ENCODE measurements around the gene NUDT14.

Gene NUDT14

DNA sequence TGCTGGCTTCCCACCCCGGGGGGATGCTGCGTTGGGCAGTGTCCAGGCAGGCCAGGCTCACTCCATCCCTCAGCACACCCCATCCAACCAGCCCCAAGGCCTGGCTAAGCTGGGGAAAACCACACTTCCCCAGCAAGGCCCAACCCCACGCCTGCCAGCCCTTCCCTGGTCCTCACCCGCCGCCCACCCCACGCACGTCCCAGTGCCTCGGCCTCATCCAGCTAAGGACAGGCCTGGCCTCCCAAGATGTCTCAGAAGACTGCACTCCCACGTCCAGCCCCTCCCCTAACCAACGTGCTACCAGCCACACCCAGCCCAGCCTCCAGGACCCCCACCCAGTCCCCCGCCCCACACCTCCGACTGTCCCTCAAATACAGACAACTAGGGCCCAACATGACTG, 22.3 kb downstream of the NUDT14 start:
- intact Hi-C loops (cut with micrococcal nuclease), result no loop called here
- Mint-ChIP-seq H3K4me1 (ENCODE audit: low read depth) (no peaks in the 10 kb centered on the region), H3K4me3 (no peak overlapping the region), H3K9me3 (no peaks in the 10 kb centered on the region), H3K27ac (no peak overlapping the region), H3K27me3 (peaks cover 9% of the 10 kb centered on the region), H3K36me3 (ENCODE audit: low read depth) (no peaks in the 10 kb centered on the region)

GRCh38 chr14:105157872-105158271, 23.2 kb downstream of the NUDT14 start:
- H3K4me1 Mint-ChIP-seq (ENCODE audit: low read depth), result no peaks in the 10 kb centered on the region
- no peak overlapping the region for H3K4me3 Mint-ChIP-seq

DNA sequence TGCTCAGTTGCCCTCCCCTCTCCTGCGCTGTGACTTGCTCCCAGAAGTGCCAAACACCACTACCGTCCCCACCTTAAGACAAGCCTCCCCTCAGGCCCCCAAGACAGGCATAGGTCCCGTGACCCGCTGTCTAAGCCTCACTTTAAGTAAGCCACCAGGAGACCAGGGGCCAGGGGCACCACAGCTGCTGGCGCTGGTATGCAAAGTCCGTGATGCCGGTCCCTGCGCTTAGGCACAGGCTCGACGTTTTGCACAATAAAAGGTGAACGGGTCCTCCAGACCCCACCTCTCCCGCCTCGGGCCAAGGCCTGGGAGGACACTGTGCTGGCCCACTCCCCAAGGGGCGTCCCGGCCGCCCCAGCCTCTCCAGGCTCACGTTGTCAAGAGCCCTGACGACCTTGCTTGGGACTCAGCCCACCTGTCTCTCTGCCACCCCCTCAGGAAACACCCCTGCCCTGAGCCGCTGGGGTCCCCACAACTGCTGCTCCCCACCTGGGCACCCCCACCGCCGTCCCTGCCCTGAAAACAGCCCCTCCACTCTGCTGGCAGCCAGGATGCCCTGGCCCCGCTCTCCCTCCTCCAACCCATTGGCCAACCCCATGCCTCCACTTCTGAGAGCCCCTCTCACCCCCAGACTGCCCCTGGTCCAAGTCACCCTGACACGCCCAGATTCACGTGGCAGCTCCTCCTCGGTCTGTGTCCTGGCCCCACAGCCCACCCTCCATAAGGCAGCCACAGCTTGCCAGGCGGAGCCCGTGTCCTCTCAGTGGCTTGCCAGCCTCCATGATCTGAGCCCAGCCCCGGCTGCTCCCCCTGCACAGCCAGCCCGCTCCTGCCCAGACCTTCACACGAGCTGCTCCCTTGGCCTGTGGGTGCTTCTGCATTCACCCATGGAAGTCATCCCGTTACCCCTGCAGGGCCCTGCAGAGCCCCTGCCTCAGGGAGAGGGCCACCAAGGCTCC, 24.4 kb downstream of the NUDT14 start:
- no peak overlapping the region for H3K27ac Mint-ChIP-seq
- H3K27me3 Mint-ChIP-seq, result peaks cover 9% of the 10 kb centered on the region
- H3K9me3 Mint-ChIP-seq, result no peaks in the 10 kb centered on the region
- intact Hi-C loops (cut with micrococcal nuclease), result no loop called here
- H3K4me3 Mint-ChIP-seq, result no peak overlapping the region
- H3K4me1 Mint-ChIP-seq (ENCODE audit: low read depth), result no peaks in the 10 kb centered on the region
- no peaks in the 10 kb centered on the region for H3K36me3 Mint-ChIP-seq (ENCODE audit: low read depth)

More at GRCh38 chr14:105157872-105158271, 23.2 kb downstream of the NUDT14 start:
- intact Hi-C loops (cut with micrococcal nuclease), result no loop called here
- Mint-ChIP-seq H3K9me3 (no peaks in the 10 kb centered on the region), H3K27me3 (peaks cover 9% of the 10 kb centered on the region), H3K36me3 (ENCODE audit: low read depth) (no peaks in the 10 kb centered on the region), H3K27ac (no peak overlapping the region)

DNA sequence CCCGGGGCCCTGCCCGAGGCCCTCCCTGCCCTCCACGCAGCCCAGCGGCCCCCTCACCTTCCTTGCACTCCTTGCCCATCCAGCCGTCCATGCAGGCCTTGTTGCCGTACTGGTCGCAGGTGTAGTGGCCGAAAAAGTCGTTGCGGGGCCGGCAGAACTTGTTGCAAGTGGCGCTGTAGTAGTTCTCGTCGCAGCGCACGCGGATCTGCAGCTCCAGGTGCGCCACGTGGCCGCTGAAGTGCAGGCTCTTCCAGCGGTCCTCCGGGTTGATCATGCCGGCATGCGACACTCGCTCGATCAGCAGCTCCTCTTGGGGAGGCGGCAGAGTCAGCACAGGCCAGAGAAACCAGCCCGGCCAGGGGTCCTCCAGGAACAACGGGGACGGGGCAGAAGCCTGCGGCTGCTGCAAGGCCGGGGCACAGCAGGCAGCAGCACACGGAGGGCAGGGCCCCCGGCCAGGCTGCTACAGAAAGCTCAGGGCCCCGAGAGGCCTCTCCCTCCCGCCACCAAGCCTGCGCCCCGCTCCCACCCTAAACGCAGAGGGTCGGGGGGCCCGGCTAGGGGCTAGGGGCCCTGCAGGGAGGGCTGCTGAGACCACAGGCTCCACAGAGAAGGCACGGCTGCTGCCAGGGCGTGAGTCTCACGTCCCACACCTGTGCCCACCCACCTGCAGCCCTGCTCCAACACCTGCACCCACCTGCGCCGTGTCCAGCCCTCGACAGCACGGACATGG, 25.3 kb downstream of the NUDT14 start:
- Mint-ChIP-seq H3K4me1 (ENCODE audit: low read depth) (no peaks in the 10 kb centered on the region), H3K27me3 (peaks cover 6% of the 10 kb centered on the region), H3K4me3 (no peak overlapping the region), H3K27ac (no peak overlapping the region), H3K36me3 (ENCODE audit: low read depth) (no peaks in the 10 kb centered on the region), H3K9me3 (no peaks in the 10 kb centered on the region)
- intact Hi-C loops (cut with micrococcal nuclease), result no loop called here

DNA sequence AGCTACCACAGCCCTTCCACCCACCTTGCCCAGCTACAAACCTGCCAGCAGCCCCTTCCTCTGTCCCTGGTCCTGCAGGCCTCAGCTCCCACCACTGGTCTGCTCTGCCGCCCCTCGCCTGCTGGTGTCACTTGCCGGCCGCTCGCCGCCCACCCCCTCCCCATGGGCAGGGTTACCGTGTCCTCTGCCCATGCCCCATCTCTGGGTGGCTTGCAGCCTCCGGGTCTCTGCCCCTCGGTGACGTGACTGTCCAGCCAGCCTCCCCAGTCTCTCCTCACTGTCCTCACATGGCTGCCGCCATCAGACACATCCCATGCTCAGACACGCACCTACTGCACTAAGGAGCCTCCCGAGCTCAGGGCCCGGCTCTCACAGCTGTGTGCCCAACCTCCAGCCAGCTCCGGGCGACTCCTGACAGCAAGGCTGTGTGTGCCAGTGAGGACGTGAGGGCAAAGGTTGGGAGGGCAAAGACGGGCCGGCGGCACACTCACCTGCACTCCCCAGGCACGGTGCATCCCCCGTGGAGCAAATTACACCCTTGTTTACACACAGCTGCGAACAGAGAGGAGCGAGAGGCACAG, 26.0 kb downstream of the NUDT14 start:
- intact Hi-C loops (cut with micrococcal nuclease), result no loop called here
- no peak overlapping the region for H3K4me3 Mint-ChIP-seq
- no peaks in the 10 kb centered on the region for H3K9me3 Mint-ChIP-seq
- H3K4me1 Mint-ChIP-seq (ENCODE audit: low read depth), result no peaks in the 10 kb centered on the region
- H3K27me3 Mint-ChIP-seq, result peaks cover 2% of the 10 kb centered on the region
- H3K27ac Mint-ChIP-seq, result no peak overlapping the region
- H3K36me3 Mint-ChIP-seq (ENCODE audit: low read depth), result no peaks in the 10 kb centered on the region

DNA sequence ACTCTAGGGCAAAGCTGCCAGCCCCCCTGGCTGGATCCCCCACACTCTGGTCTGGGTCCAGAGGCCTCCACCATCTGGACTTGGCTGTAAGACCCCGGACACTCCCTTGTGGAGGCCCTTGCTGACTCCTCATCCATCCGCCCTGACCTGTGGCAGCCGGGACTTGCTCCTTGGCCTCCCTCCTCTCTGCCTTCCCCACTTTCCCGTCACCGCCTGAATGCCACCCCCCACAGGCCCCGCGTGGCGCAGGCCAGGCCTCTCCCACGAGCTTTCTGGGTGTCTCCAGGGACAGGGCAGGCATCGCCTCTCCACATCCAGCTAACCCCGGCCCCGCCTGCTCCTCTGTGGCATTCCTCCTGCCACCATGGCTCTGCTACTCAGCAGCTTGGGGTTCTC, 26.6 kb downstream of the NUDT14 start:
- H3K4me3 Mint-ChIP-seq, result no peak overlapping the region
- H3K27ac Mint-ChIP-seq, result no peak overlapping the region
- intact Hi-C loops (cut with micrococcal nuclease), result no loop called here

GRCh38 chr14:105153739-105154475, 27.2 kb downstream of the NUDT14 start:
- H3K4me1 Mint-ChIP-seq (ENCODE audit: low read depth), result no peaks in the 10 kb centered on the region
- peaks cover 2% of the 10 kb centered on the region for H3K27me3 Mint-ChIP-seq
- H3K27ac Mint-ChIP-seq, result no peak overlapping the region
- intact Hi-C loops (cut with micrococcal nuclease), result no loop called here
- H3K36me3 Mint-ChIP-seq (ENCODE audit: low read depth), result no peaks in the 10 kb centered on the region
- H3K9me3 Mint-ChIP-seq, result no peaks in the 10 kb centered on the region
- no peak overlapping the region for H3K4me3 Mint-ChIP-seq

More for the DNA sequence above, 26.6 kb downstream of the NUDT14 start:
- Mint-ChIP-seq H3K27me3 (peaks cover 2% of the 10 kb centered on the region), H3K9me3 (no peaks in the 10 kb centered on the region), H3K4me1 (ENCODE audit: low read depth) (no peaks in the 10 kb centered on the region), H3K36me3 (ENCODE audit: low read depth) (no peaks in the 10 kb centered on the region)

- Mint-ChIP-seq H3K9me3 (no peaks in the 10 kb centered on the region), H3K4me3 (no peak overlapping the region), H3K27me3 (peaks cover 2% of the 10 kb centered on the region), H3K36me3 (ENCODE audit: low read depth) (no peaks in the 10 kb centered on the region), H3K4me1 (ENCODE audit: low read depth) (no peaks in the 10 kb centered on the region), H3K27ac (no peak overlapping the region)
- intact Hi-C loops (cut with micrococcal nuclease), result no loop called here
Observed at GRCh38 chr14:105153331-105153731, 27.8 kb downstream of the NUDT14 start.

DNA sequence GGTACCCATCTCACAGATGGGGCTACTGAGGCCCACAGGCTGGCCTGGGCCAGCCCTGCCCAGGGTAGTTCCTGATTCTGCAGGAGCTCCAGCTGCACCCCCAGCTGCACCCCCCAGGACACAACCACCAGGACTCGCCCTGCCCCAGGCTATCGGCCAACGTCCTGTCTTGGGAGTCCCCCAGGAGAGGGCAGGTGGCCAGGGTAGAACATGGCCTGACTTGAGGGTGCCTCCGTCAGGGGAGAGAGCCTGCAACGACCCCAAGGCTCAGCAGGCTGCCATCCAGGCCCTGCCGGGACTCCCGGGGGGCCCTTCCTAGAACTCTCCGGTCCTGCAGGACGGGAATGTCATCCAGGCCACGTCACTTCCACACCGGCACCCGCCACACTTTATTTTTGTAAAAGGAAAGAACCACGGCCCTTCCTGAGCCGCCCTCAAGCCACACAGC, 28.3 kb downstream of the NUDT14 start:
- Mint-ChIP-seq H3K27me3 (peaks cover 2% of the 10 kb centered on the region), H3K36me3 (ENCODE audit: low read depth) (no peaks in the 10 kb centered on the region), H3K4me1 (ENCODE audit: low read depth) (no peaks in the 10 kb centered on the region), H3K9me3 (no peaks in the 10 kb centered on the region), H3K27ac (no peak overlapping the region), H3K4me3 (no peak overlapping the region)
- intact Hi-C loops (cut with micrococcal nuclease), result no loop called here

DNA sequence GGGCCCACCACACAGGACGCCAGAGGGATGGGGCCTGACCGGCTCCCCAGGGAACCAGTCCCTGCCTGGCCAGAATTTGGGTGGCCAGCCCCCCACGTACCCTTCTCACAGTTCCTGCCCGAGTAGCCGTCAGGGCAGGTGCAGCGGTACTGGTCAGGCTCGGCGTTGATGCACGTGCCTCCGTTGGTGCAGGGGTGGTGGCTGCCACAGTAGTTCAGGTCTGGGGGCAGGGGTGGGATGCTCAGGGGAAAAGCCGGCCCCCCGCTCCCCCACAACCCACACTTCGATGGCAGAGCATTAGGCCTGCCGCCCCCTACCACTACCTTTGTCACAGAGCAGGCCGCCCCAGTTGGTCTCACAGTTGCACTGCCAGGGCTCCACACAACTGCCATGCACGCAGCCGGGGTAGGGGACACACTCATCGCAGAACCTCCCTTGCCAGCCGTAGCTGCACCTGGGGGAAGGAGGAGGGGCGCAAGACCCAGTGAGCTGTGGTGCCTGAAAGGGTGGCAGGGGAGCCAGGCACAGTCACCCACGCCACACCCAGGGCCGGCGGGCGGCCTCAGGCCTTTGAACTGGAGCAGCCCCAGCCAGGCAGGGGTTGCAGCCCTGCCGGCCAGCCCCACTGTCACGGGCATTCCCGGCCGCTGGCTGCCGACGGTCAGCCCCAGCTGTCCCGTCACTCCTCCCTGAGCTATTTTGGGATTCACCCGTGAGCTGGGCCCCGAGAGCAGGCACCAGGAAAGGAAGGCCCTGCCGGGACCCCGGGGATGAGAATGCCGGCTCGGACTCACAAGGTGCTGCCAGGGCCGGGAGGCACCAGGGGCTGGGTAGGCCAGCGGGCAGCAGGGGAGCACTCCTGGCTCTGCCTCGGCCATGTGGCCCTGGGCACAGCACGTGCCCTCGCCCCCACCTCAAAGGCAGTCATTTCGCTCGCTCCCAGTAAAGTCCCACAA, 29.0 kb downstream of the NUDT14 start:
- Mint-ChIP-seq H3K27me3 (peaks cover 2% of the 10 kb centered on the region), H3K9me3 (no peaks in the 10 kb centered on the region), H3K27ac (no peak overlapping the region), H3K36me3 (ENCODE audit: low read depth) (no peaks in the 10 kb centered on the region), H3K4me1 (ENCODE audit: low read depth) (no peaks in the 10 kb centered on the region), H3K4me3 (no peak overlapping the region)
- intact Hi-C loops (cut with micrococcal nuclease), result no loop called here

DNA sequence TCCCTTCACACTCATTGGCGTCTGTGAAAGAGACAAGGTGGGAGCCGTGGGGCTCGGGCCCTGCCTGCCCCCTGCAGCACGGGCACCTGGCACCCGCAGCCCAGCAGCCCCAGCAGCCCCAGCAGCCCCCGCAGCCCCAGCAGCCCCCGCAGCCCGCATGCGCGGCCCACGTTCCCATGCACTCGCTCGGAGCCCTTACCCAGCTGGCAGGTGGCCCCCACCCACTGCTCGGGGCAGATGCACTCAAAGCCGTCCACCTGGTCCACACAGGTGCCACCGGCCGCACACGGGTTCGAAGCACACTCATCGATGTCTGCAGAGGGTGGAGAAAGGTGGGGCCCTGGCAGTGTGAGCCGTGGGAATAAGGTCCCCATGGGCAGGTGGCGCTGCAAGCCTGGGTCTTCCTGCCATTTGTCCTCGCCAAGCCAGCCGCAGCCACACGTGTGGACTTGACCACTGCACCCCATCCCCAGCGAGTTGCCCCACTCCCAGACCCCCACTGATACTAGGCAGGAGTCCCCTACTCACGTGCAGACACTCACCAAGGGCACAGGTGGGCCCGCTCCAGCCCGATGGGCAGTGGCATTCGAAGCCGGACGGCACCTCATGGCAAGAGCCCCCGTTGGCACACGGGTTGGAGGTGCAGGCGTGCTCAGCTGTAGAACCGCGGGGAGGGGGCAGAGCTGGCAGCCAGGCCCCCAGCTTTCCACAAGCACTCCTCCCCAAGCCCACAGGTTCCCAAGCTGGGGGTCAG, 29.9 kb downstream of the NUDT14 start:
- intact Hi-C loops (cut with micrococcal nuclease), result no loop called here
- no peaks in the 10 kb centered on the region for H3K4me1 Mint-ChIP-seq (ENCODE audit: low read depth)
- no peaks in the 10 kb centered on the region for H3K27me3 Mint-ChIP-seq
- no peaks in the 10 kb centered on the region for H3K36me3 Mint-ChIP-seq (ENCODE audit: low read depth)
- H3K4me3 Mint-ChIP-seq, result no peak overlapping the region
- H3K9me3 Mint-ChIP-seq, result no peaks in the 10 kb centered on the region
- H3K27ac Mint-ChIP-seq, result no peak overlapping the region

DNA sequence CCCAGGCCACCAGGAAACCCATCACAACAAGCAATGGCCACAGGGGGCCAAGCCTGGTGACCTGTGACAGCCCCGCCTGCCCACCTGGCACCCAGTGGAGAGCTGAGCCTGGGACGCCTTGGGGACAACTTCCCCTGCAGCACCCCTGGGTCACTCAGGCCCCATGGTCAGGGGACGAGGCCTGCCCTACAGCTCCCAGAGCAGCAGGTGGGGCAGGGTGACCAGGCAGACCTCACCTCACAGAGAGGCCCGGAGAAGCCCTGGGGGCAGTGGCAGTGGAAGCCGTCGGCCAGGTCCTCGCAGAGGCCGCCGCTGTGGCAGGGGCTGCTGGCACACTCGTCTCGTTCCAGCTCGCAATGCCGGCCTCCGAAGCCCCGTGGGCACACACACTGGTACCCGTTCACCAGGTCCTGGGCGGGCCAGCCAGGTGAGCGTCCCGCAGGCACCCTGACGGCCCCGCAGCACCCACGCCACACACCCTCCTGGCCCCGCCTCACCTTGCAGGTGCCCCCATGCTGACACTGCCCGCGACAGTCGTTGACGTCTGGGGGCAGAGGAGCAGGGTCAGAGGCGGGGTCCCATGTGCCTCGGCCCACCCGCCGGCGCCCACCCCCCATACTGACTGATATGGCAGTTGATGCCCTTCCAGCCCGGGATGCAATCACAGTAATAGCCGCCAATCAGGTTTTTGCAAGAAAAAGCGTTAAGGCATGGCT, 30.6 kb downstream of the NUDT14 start:
- no peaks in the 10 kb centered on the region for H3K27me3 Mint-ChIP-seq
- no peaks in the 10 kb centered on the region for H3K36me3 Mint-ChIP-seq (ENCODE audit: low read depth)
- no peak overlapping the region for H3K4me3 Mint-ChIP-seq
- intact Hi-C loops (cut with micrococcal nuclease), result no loop called here
- no peak overlapping the region for H3K27ac Mint-ChIP-seq
- H3K4me1 Mint-ChIP-seq (ENCODE audit: low read depth), result no peaks in the 10 kb centered on the region
- no peaks in the 10 kb centered on the region for H3K9me3 Mint-ChIP-seq
